Measurements from ENCODE around the gene CDKN1C. TPM values are rescaled to one million over a fixed set of nuclear protein-coding genes. Genes with fewer than 3 reads are reported as not detected.

Gene CDKN1C
- total RNA-seq, 1 experiment from 2014 or later = 2.9 TPM

- ChIA-PET POLR2A (ENCODE audit: low non-redundant PET) (no interaction called here), CTCF (no interaction called here)
- DNase-seq (ENCODE audit: low spot score) = no peak
- Histone ChIP-seq H3K4me3 (ENCODE audit: low read depth, low read length, poor library complexity, severe bottlenecking) (no peak overlapping the region), H3K36me3 (ENCODE audit: insufficient read depth, low read length, poor library complexity, severe bottlenecking) (no peaks in the 10 kb centered on the region), H3K4me1 (ENCODE audit: insufficient read depth, low read length, poor library complexity, severe bottlenecking) (no peaks in the 10 kb centered on the region), H3K27ac (ENCODE audit: low read depth, low read length, poor library complexity, severe bottlenecking) (no peak overlapping the region), H3K27me3 (replicated peaks; ENCODE audit: insufficient read depth, low read depth, low read length, poor library complexity) (peaks cover 45% of the 10 kb centered on the region), H3K9me3 (ENCODE audit: low read depth, low read length, poor library complexity, severe bottlenecking) (no peaks in the 10 kb centered on the region)
- intact Hi-C loops (cut with micrococcal nuclease; ENCODE audit: unreplicated experiment) = no loop called here
- TF ChIP-seq, protein P1, sequence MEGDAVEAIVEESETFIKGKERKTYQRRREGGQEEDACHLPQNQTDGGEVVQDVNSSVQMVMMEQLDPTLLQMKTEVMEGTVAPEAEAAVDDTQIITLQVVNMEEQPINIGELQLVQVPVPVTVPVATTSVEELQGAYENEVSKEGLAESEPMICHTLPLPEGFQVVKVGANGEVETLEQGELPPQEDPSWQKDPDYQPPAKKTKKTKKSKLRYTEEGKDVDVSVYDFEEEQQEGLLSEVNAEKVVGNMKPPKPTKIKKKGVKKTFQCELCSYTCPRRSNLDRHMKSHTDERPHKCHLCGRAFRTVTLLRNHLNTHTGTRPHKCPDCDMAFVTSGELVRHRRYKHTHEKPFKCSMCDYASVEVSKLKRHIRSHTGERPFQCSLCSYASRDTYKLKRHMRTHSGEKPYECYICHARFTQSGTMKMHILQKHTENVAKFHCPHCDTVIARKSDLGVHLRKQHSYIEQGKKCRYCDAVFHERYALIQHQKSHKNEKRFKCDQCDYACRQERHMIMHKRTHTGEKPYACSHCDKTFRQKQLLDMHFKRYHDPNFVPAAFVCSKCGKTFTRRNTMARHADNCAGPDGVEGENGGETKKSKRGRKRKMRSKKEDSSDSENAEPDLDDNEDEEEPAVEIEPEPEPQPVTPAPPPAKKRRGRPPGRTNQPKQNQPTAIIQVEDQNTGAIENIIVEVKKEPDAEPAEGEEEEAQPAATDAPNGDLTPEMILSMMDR (conservative IDR thresholded peaks at IDR 0.05; ENCODE audit: low read depth, low read length) = no peak
- no peak for TF ChIP-seq EZH2 (IDR thresholded peaks at IDR 0.05; ENCODE audit: borderline replicate concordance, low read depth, low read length, poor library complexity, severe bottlenecking)
- BruUV-seq (replicated peaks) = no TSS peak
Measured at GRCh38 chr11:2864901-2865300, 20.7 kb downstream of the CDKN1C start.

GRCh38 chr11:2863276-2863618, 22.3 kb downstream of the CDKN1C start:
- Histone ChIP-seq H3K9me3 (ENCODE audit: low read depth, low read length, poor library complexity, severe bottlenecking) (no peaks in the 10 kb centered on the region), H3K36me3 (ENCODE audit: insufficient read depth, low read length, poor library complexity, severe bottlenecking) (no peaks in the 10 kb centered on the region), H3K27ac (ENCODE audit: low read depth, low read length, poor library complexity, severe bottlenecking) (no peak overlapping the region), H3K27me3 (replicated peaks; ENCODE audit: insufficient read depth, low read depth, low read length, poor library complexity) (peaks cover 37% of the 10 kb centered on the region), H3K4me1 (ENCODE audit: insufficient read depth, low read length, poor library complexity, severe bottlenecking) (no peaks in the 10 kb centered on the region), H3K4me3 (ENCODE audit: low read depth, low read length, poor library complexity, severe bottlenecking) (no peak overlapping the region)
- TF ChIP-seq, protein P1 (conservative IDR thresholded peaks at IDR 0.05; ENCODE audit: low read depth, low read length) = no peak
- TF ChIP-seq EZH2 (IDR thresholded peaks at IDR 0.05; ENCODE audit: borderline replicate concordance, low read depth, low read length, poor library complexity, severe bottlenecking) = no peak
- ChIA-PET POLR2A (ENCODE audit: low non-redundant PET) (no interaction called here), CTCF (no interaction called here)
- BruUV-seq (replicated peaks) = no TSS peak
- intact Hi-C loops (cut with micrococcal nuclease; ENCODE audit: unreplicated experiment) = no loop called here
- DNase-seq (ENCODE audit: low spot score) = no peak

GRCh38 chr11:2862395-2863275, 22.9 kb downstream of the CDKN1C start:
- Histone ChIP-seq H3K36me3 (ENCODE audit: insufficient read depth, low read length, poor library complexity, severe bottlenecking) (no peaks in the 10 kb centered on the region), H3K27ac (ENCODE audit: low read depth, low read length, poor library complexity, severe bottlenecking) (no peak overlapping the region), H3K9me3 (ENCODE audit: low read depth, low read length, poor library complexity, severe bottlenecking) (no peaks in the 10 kb centered on the region), H3K27me3 (replicated peaks; ENCODE audit: insufficient read depth, low read depth, low read length, poor library complexity) (peaks cover 37% of the 10 kb centered on the region), H3K4me1 (ENCODE audit: insufficient read depth, low read length, poor library complexity, severe bottlenecking) (no peaks in the 10 kb centered on the region), H3K4me3 (ENCODE audit: low read depth, low read length, poor library complexity, severe bottlenecking) (no peak overlapping the region)
- no TSS peak for BruUV-seq (replicated peaks)
- no peak for DNase-seq (ENCODE audit: low spot score)
- TF ChIP-seq, protein P1 (conservative IDR thresholded peaks at IDR 0.05; ENCODE audit: low read depth, low read length) = no peak
- peak; percentile 24 for TF ChIP-seq EZH2 (IDR thresholded peaks at IDR 0.05; ENCODE audit: borderline replicate concordance, low read depth, low read length, poor library complexity, severe bottlenecking)
- CTCF ChIA-PET = no interaction called here
- intact Hi-C loops (cut with micrococcal nuclease; ENCODE audit: unreplicated experiment) = no loop called here
- POLR2A ChIA-PET (ENCODE audit: low non-redundant PET) = no interaction called here
